HK-2 (cell line): ENCODE data around the gene BRAT1.
A peak's percentile ranks its signal among the peaks of the same experiment; 100 is the strongest.
"Not testable (repeated sequence)": the region's sequence is repeated elsewhere in the genome, so short reads cannot be mapped to it uniquely, and the experiment has no call there.

Experiments
- DNase-seq: peaks from one replicate; pipeline ENCODE4 v3.0.0-alpha.2; 2018; ENCODE audit not compliant: unreplicated experiment

The BRAT1 gene

GRCh38 chr7:2537981-2538851 lies 17.1 kb downstream of the BRAT1 start:
- DNase-seq: no peak

DNA sequence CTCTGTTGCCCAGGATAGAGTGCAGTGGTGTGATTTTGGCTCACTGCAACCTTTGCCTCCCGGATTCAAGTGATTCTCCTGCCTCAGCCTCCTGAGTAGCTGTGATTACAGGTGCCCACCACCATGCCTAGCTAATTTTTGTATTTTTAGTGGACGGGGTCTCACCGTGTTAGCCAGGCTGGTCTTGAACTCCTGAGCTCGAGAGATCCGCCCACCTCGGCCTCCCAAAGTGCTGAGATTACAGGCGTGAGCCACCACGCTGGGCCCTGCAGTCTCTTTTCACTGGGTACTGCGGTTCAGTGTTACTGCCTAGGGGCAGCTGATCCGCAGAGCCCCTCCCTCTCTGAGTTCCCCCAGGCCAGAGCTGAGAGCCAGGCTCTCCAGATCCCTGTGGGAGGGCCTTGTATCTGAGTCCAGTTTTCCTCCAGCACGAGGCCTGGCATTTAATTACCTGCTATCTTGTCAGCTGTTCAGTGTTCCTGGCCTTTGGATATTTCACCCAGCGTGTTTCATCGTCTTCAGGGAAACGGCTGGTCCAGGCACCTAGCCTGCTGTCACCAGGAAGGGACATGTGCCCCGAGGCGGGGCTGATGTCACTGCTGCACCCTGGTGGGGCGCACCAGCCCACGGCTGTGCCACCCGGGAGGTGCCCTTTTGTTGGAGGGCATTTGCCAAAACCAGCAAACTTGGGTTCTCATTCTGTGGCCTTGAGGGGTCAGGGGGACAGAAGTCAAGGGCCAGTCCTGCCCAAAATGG lies 19.3 kb downstream of the BRAT1 start:
- DNase-seq: not testable (repeated sequence)

DNA sequence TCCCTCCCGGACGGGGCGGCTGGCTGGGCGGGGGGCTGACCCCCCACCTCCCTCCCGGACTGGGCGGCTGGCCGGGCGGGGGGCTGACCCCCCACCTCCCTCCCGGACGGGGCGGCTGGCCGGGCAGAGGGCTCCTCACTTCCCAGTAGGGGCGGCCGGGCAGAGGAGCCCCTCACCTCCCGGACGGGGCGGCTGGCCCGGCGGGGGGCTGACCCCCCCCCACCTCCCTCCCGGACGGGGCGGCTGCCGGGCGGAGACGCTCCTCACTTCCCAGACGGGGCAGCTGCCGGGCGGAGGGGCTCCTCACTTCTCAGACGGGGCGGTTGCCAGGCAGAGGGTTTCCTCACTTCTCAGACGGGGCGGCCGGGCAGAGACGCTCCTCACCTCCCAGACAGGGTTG lies 21.1 kb downstream of the BRAT1 start:
- DNase-seq: not testable (repeated sequence)

- DNase-seq: not testable (repeated sequence)
These were observed 21.8 kb downstream of the BRAT1 start for GRCh38 chr7:2533566-2533965.

DNA sequence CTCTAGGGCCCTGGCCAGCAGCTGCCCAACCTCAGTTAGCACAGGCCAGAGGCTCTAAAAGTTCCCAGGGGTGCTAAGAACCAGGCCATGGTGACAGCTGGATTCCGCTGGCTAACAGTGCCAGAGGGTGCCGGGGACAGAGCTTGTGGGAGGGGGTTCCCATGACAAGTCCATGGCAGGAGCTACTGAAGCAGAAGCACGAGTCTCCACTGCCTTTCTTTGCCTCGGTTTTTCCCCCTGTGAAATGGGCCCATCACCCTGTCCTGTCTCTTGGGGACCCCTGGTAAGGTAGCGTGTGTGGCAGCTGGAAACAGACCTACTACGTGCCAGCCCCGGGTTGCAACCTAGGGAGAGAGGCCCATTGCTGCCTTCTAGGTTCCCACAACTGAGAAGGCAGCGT lies 22.5 kb downstream of the BRAT1 start:
- DNase-seq: not testable (repeated sequence)

GRCh38 chr7:2532199-2532772 lies 23.0 kb downstream of the BRAT1 start:
- not testable (repeated sequence) for DNase-seq

DNA sequence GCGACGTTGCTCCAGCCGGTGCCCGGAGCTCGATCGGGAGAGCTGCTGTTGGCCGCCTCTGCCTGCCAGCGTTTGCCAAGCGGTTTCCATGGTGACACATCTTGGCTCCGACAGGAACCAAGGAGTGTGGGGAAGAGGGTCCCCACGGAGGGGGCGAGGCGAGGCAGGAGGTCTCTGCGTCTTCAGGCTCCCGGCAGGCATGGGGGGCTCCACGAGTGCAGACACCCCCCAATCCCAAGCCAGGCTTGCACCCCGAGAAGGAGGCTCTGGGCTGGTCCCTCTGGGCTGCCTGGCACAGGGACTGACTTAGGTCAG lies 23.6 kb downstream of the BRAT1 start:
- not testable (repeated sequence) for DNase-seq

DNA sequence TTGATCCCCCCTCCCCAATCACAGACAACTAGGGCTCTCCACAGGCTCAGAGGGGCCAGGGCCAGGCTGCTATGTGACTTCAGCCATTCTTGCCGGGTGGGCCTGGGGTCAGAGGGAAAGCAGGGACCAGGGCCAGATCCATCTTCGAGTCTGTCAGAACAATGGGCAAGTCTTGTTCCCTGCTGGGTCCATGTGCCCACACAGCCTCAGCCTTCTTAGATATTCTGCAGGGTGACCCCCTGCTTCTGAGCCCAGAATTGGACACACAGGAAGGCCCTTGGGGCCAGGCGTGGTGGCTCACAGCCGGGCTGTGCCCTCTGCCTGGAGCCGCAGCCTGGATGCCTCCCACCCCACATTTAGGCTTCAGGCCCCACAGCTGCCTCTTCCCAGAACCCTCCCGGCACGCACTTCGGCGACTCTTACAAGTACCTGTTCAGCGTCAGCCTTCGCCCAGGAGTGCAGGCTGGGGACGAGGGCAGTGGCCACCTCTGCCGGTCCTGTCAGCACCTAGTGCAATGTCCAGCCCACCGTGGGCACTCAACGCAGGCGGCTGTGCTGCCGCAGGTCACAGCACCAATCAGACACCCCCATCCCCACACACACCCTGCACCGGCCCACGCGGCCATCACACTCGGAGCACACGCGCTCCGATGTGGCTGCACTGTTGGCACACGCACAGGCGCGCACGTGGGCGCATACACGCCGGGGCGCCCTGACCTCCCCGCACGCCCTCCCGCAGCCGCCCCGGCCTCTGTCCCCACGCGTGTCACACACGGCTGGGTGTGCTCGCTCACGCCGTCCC lies 24.1 kb downstream of the BRAT1 start:
- DNase-seq: not testable (repeated sequence)

GRCh38 chr7:2530071-2530987 lies 25.0 kb downstream of the BRAT1 start:
- DNase-seq: peak; percentile 84

DNA sequence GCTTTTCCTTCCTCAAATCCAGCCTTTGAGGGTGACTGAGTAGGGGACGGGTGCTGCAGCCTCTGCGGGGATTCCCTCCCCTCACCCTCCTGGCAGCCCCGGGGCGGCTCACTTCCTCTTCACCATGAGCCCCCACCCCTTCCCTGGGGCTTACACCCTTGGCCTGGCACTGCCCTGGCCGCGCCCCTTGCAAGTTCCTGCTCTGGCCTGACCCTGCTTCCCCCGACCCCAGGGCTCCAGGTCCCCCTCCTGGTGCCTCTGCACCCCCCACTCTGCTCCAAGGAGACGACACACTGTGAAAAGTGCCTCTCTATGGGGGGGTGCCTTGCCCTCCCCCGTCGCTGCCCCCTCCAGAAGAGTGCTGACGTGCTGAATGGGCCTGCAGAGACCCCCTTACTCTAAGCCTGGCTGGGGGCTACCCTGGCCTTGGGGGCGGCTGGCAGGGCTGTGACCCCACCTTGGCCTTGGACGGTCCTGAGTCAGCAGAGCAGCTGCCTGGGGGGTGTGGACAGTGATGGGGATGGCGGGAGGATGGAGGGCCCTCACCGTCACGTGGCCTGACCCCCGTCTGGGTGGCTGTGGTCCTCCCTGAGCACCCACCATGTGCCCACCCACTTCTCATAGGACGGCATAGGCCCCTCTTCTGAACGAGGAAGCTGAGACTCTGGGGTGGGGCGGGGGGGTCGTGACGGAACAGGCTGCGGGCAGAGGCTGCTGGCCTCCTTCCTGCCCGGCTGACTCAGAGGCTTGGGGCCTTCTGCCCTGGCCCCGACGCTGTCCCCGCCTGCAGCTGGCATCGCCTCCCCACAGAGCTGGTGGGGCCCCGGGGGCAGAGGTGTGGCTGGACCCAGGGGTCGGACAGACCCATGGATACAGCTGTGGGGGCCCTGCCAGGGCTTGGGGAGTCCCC lies 25.9 kb downstream of the BRAT1 start:
- DNase-seq: peak; percentile 88

GRCh38 chr7:2528481-2529095 lies 26.7 kb downstream of the BRAT1 start:
- no peak for DNase-seq

- DNase-seq: no peak
These were observed 27.5 kb downstream of the BRAT1 start for GRCh38 chr7:2527505-2528467.

- DNase-seq: no peak
These were observed 28.4 kb downstream of the BRAT1 start for GRCh38 chr7:2526659-2527504.

DNA sequence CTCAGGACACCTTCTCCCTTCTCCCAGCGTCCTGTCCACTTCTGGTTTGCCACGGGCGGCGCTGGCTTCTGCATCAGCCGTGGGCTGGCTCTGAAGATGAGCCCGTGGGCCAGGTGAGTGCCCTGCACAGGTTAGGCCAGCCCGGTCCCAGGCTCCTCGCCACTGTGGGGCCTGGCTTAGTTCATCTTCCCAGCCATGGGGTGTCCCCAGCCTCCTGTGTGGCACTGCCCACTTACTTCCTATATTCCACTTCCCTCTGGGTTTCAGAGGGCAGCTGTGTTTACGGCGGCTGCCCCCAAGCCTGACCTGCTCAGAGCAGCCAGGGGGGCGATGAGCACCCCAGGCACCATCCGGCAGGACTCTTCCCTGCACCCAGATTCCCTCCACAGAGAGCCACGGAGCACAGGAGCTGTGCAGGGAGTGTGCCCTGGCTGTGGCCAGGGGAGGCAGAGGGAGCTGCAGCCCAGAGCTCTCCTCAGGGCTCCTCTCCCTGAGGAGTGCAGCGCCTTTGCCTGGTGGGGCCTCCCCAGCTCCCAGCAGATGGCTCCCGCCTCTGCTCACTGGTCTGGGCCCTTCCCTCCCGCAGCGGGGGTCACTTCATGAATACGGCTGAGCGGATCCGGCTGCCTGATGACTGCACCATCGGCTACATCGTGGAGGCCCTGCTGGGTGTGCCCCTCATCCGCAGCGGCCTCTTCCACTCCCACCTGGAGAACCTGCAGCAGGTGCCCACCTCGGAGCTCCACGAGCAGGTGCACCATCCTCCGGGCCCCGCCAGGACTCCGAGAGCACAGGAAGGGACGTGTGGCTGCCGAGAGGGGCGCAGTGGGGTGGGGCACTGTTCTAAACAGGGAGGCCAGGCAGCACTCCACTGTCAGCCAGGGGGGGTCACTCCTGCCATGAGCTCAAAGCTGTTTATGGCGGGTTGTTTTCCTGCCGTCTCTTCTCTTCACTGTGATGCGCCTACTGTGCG lies 29.4 kb downstream of the BRAT1 start:
- no peak for DNase-seq

- DNase-seq: no peak
These were observed 30.3 kb downstream of the BRAT1 start for GRCh38 chr7:2524808-2525657.
